ENCODE measurements around the gene CASZ1.

CASZ1 gene

GRCh38 chr1:10723317-10723716 is 73.1 kb downstream of the CASZ1 start:
- Histone ChIP-seq H3K9me3 (no peaks in the 10 kb centered on the region), H3K36me3 (no peaks in the 10 kb centered on the region), H3K4me3 (ENCODE audit: low read depth in 1 of 2, low read length in 1 of 2) (no peak overlapping the region), H3K27ac (no peak overlapping the region), H3K4me1 (ENCODE audit: control insufficient read depth in 1 of 2, insufficient read depth in 1 of 2, low read depth in 1 of 2, low read length in 1 of 2) (no peaks in the 10 kb centered on the region), H3K27me3 (no peaks in the 10 kb centered on the region)
- TF ChIP-seq, protein P1, sequence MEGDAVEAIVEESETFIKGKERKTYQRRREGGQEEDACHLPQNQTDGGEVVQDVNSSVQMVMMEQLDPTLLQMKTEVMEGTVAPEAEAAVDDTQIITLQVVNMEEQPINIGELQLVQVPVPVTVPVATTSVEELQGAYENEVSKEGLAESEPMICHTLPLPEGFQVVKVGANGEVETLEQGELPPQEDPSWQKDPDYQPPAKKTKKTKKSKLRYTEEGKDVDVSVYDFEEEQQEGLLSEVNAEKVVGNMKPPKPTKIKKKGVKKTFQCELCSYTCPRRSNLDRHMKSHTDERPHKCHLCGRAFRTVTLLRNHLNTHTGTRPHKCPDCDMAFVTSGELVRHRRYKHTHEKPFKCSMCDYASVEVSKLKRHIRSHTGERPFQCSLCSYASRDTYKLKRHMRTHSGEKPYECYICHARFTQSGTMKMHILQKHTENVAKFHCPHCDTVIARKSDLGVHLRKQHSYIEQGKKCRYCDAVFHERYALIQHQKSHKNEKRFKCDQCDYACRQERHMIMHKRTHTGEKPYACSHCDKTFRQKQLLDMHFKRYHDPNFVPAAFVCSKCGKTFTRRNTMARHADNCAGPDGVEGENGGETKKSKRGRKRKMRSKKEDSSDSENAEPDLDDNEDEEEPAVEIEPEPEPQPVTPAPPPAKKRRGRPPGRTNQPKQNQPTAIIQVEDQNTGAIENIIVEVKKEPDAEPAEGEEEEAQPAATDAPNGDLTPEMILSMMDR (IDR thresholded peaks at IDR 0.05) = no peak

- Histone ChIP-seq H3K9me3 (no peaks in the 10 kb centered on the region), H3K27ac (no peak overlapping the region), H3K4me1 (ENCODE audit: control insufficient read depth in 1 of 2, insufficient read depth in 1 of 2, low read depth in 1 of 2, low read length in 1 of 2) (no peaks in the 10 kb centered on the region), H3K4me3 (ENCODE audit: low read depth in 1 of 2, low read length in 1 of 2) (no peak overlapping the region), H3K27me3 (no peaks in the 10 kb centered on the region), H3K36me3 (no peaks in the 10 kb centered on the region)
- TF ChIP-seq, protein P1 (IDR thresholded peaks at IDR 0.05) = no peak
Observed at GRCh38 chr1:10722803-10723202, 73.6 kb downstream of the CASZ1 start.

- Histone ChIP-seq H3K27ac (no peak overlapping the region), H3K27me3 (peaks cover 3% of the 10 kb centered on the region), H3K9me3 (no peaks in the 10 kb centered on the region), H3K36me3 (no peaks in the 10 kb centered on the region), H3K4me3 (ENCODE audit: low read depth in 1 of 2, low read length in 1 of 2) (no peak overlapping the region), H3K4me1 (ENCODE audit: control insufficient read depth in 1 of 2, insufficient read depth in 1 of 2, low read depth in 1 of 2, low read length in 1 of 2) (no peaks in the 10 kb centered on the region)
- TF ChIP-seq, protein P1 (IDR thresholded peaks at IDR 0.05) = no peak
Observed at GRCh38 chr1:10721381-10722321, 74.8 kb downstream of the CASZ1 start.

DNA sequence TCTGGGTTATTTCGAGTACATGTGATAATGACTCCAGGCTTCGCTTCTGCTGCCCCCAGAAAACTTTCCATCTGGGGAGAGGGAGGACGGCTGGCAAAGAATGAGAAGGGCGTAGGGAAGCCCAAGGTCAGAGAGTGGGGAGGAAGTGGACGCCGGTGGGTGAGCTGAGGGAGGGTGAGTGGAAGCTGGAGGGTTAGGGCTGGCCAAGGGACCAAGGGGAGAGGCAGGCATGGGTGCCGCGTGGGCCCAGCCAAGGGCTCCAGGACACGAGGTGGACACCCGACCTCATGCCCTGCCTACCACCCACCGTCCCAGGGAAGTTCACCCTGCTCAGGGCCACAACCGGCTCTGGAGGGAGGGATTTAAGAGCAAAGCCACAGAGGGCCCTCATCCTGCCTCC is 75.8 kb downstream of the CASZ1 start:
- Histone ChIP-seq H3K36me3 (no peaks in the 10 kb centered on the region), H3K4me3 (ENCODE audit: low read depth in 1 of 2, low read length in 1 of 2) (no peak overlapping the region), H3K4me1 (ENCODE audit: control insufficient read depth in 1 of 2, insufficient read depth in 1 of 2, low read depth in 1 of 2, low read length in 1 of 2) (no peaks in the 10 kb centered on the region), H3K27ac (no peak overlapping the region), H3K9me3 (no peaks in the 10 kb centered on the region), H3K27me3 (peaks cover 12% of the 10 kb centered on the region)
- TF ChIP-seq, protein P1 (IDR thresholded peaks at IDR 0.05) = no peak

- peaks cover 12% of the 10 kb centered on the region for H3K27me3 ChIP-seq
Observed at GRCh38 chr1:10718083-10718415, 78.4 kb downstream of the CASZ1 start.

More at GRCh38 chr1:10718083-10718415, 78.4 kb downstream of the CASZ1 start:
- no peaks in the 10 kb centered on the region for H3K9me3 ChIP-seq
- H3K36me3 ChIP-seq = no peaks in the 10 kb centered on the region
- no peak overlapping the region for H3K27ac ChIP-seq
- H3K4me3 ChIP-seq (ENCODE audit: low read depth in 1 of 2, low read length in 1 of 2) = no peak overlapping the region
- TF ChIP-seq, protein P1 (IDR thresholded peaks at IDR 0.05) = no peak
- no peaks in the 10 kb centered on the region for H3K4me1 ChIP-seq (ENCODE audit: control insufficient read depth in 1 of 2, insufficient read depth in 1 of 2, low read depth in 1 of 2, low read length in 1 of 2)
